GM23338 (cell line): ENCODE measurements around the gene POLR1C. TPM values are rescaled to one million over a fixed set of nuclear protein-coding genes. Genes with fewer than 3 reads are reported as not detected.

Experiments
- ATAC-seq: fragments of 200-7000 bp; cut with Tn5 transposase; 3 replicates; pipeline ENCODE4 v1.9.1; 2020
- DNase-seq: peaks from one replicate; pipeline ENCODE4 v3.0.0-alpha.2; 2015; ENCODE audit warnings: low spot score
- H2AFZ ChIP-seq: fragments of 200-600 bp; sonication (generic); 2 replicates; pipeline ENCODE4 v1.8.0; 2016; ENCODE audit warnings: antibody characterized with exemption, mild to moderate bottlenecking, moderate library complexity
- H3F3A ChIP-seq: fragments of 200-600 bp; sonication (generic); replicated peaks from 2 replicates; pipeline ENCODE4 v1.8.0; 2017; ENCODE audit warnings: antibody characterized with exemption, mixed run types, low read depth
- H3K27ac ChIP-seq: fragments of 200-600 bp; sonication (generic); 2 replicates; pipeline ENCODE4 v1.6.1; 2016; ENCODE audit warnings: low read depth
- H3K27me3 ChIP-seq: fragments of 200-600 bp; sonication (generic); 2 replicates; pipeline ENCODE4 v1.8.0; 2016; ENCODE audit warnings: mild to moderate bottlenecking, mixed run types, moderate library complexity; ENCODE audit not compliant: insufficient read depth
- H3K36me3 ChIP-seq: fragments of 200-600 bp; sonication (generic); 2 replicates; pipeline ENCODE4 v1.8.0; 2016; ENCODE audit warnings: mild to moderate bottlenecking; ENCODE audit not compliant: insufficient read depth
- H3K4me1 ChIP-seq: fragments of 200-600 bp; sonication (generic); 2 replicates; pipeline ENCODE4 v1.8.0; 2016; ENCODE audit warnings: mild to moderate bottlenecking, moderate library complexity; ENCODE audit not compliant: insufficient read depth
- H3K4me2 ChIP-seq: fragments of 200-600 bp; sonication (generic); 2 replicates; pipeline ENCODE4 v1.7.1; 2017; ENCODE audit warnings: mixed run types
- H3K4me3 ChIP-seq: fragments of 200-600 bp; sonication (generic); 2 replicates; pipeline ENCODE4 v1.6.1; 2016; ENCODE audit warnings: mixed run types
- H3K79me2 ChIP-seq: fragments of 200-600 bp; sonication (generic); replicated peaks from 2 replicates; pipeline ENCODE4 v1.8.0; 2017; ENCODE audit warnings: mild to moderate bottlenecking; ENCODE audit not compliant: insufficient read depth
- H3K9me2 ChIP-seq: fragments of 200-600 bp; sonication (generic); 2 replicates; pipeline ENCODE4 v1.8.0; 2017; ENCODE audit not compliant: insufficient read depth
- H4K20me1 ChIP-seq: fragments of 200-600 bp; sonication (generic); replicated peaks from 2 replicates; pipeline ENCODE4 v1.8.0; 2017; ENCODE audit warnings: mild to moderate bottlenecking; ENCODE audit not compliant: insufficient read depth
- H3K27ac Mint-ChIP-seq: 2 replicates; pipeline ENCODE4 v1.8.0; 2020; ENCODE audit warnings: inconsistent platforms, mild to moderate bottlenecking, moderate library complexity, mixed read lengths
- H3K27me3 Mint-ChIP-seq: 3 replicates; pipeline ENCODE4 v1.8.0; 2022; ENCODE audit warnings: low read depth, mild to moderate bottlenecking, moderate library complexity, mixed read lengths, inconsistent platforms; ENCODE audit not compliant: insufficient read depth, poor library complexity
- H3K36me3 Mint-ChIP-seq: 3 replicates; pipeline ENCODE4 v1.8.0; 2021; ENCODE audit warnings: low read depth, mild to moderate bottlenecking, inconsistent platforms, moderate library complexity, mixed read lengths
- H3K4me1 Mint-ChIP-seq: 3 replicates; pipeline ENCODE4 v1.8.0; 2020; ENCODE audit warnings: mild to moderate bottlenecking, inconsistent platforms, mixed read lengths
- H3K4me3 Mint-ChIP-seq: 3 replicates; pipeline ENCODE4 v1.8.0; 2021; ENCODE audit warnings: moderate library complexity, mild to moderate bottlenecking, inconsistent platforms, mixed read lengths
- H3K9me3 Mint-ChIP-seq: 3 replicates; pipeline ENCODE4 v1.8.0; 2020; ENCODE audit warnings: moderate library complexity, mild to moderate bottlenecking, inconsistent platforms, mixed read lengths
- CTCF ChIP-seq, 2 experiments: fragments of 200-600 bp in 1 of 2; sonication (generic) in 1 of 2; conservative IDR thresholded peaks; 2 replicates each; pipeline versions ENCODE4 v1.5.1 to v1.6.1; 2016 to 2017; ENCODE audit warnings: antibody characterized with exemption in 2 of 2, low read depth in 2 of 2, mild to moderate bottlenecking in 2 of 2, moderate library complexity in 1 of 2
- EZH2phosphoT487 ChIP-seq: fragments of 200-600 bp; sonication (generic); IDR thresholded peaks from one replicate; pipeline ENCODE4 v1.8.1; 2018; ENCODE audit warnings: antibody characterized with exemption; ENCODE audit not compliant: unreplicated experiment
- JUNB ChIP-seq: IDR thresholded peaks from one replicate; pipeline ENCODE4 v1.6.1; 2016; ENCODE audit warnings: antibody characterized with exemption; ENCODE audit not compliant: unreplicated experiment
- POLR2AphosphoS5 ChIP-seq: IDR thresholded peaks from 2 replicates; pipeline ENCODE4 v1.6.1; 2016; ENCODE audit warnings: antibody characterized with exemption, low read depth
- STAT1 ChIP-seq: IDR thresholded peaks from one replicate; pipeline ENCODE4 v1.6.1; 2016; ENCODE audit warnings: antibody characterized with exemption; ENCODE audit not compliant: unreplicated experiment
- ZNF331 ChIP-seq: fragments of 250-450 bp; sonication (Bioruptor Pico); IDR thresholded peaks from 2 replicates; pipeline ENCODE4 v1.5.0; 2020; ENCODE audit warnings: low read depth, mild to moderate bottlenecking, moderate library complexity
- polyA plus RNA-seq: library from polyadenylated mRNA; unstranded; fragments of >200 nt; fragmentation: Nextera tagmentation; extraction: Ambion mirVana; gene quantifications from 2 replicates; pipeline ENCODE4 v1.2.1, GENCODE V29; 2016
- total RNA-seq: library from RNA; depleted of rRNA; stranded (reverse); fragments of >200 nt; shearing (Covaris generic); gene quantifications from 2 replicates; pipeline ENCODE4 v1.2.3, GENCODE V29; 2014
- TF ChIP-seq, protein P1 (sequence below): IDR thresholded peaks from one replicate; pipeline ENCODE4 v1.6.1; 2018; ENCODE audit warnings: antibody characterized with exemption; ENCODE audit not compliant: unreplicated experiment
- TF ChIP-seq, protein P2 (sequence below): fragments of 250-450 bp; sonication (Bioruptor Pico); IDR thresholded peaks from 2 replicates; pipeline ENCODE4 v1.5.0; 2020; ENCODE audit warnings: mild to moderate bottlenecking, moderate library complexity

Gene POLR1C
- total and polyA plus RNA-seq, 2 experiments from 2014 or later, result 26.6 to 47.0 TPM

GRCh38 chr6:43541774-43542471 is 25.0 kb downstream of the POLR1C start (continued):
- TF ChIP-seq, protein P1, sequence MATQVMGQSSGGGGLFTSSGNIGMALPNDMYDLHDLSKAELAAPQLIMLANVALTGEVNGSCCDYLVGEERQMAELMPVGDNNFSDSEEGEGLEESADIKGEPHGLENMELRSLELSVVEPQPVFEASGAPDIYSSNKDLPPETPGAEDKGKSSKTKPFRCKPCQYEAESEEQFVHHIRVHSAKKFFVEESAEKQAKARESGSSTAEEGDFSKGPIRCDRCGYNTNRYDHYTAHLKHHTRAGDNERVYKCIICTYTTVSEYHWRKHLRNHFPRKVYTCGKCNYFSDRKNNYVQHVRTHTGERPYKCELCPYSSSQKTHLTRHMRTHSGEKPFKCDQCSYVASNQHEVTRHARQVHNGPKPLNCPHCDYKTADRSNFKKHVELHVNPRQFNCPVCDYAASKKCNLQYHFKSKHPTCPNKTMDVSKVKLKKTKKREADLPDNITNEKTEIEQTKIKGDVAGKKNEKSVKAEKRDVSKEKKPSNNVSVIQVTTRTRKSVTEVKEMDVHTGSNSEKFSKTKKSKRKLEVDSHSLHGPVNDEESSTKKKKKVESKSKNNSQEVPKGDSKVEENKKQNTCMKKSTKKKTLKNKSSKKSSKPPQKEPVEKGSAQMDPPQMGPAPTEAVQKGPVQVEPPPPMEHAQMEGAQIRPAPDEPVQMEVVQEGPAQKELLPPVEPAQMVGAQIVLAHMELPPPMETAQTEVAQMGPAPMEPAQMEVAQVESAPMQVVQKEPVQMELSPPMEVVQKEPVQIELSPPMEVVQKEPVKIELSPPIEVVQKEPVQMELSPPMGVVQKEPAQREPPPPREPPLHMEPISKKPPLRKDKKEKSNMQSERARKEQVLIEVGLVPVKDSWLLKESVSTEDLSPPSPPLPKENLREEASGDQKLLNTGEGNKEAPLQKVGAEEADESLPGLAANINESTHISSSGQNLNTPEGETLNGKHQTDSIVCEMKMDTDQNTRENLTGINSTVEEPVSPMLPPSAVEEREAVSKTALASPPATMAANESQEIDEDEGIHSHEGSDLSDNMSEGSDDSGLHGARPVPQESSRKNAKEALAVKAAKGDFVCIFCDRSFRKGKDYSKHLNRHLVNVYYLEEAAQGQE, result no peak
- TF ChIP-seq STAT1 (no peak), JUNB (no peak)

- no peak overlapping the region for H3K4me3 Mint-ChIP-seq
- H3K4me1 Mint-ChIP-seq, result no peaks in the 10 kb centered on the region
- no peak overlapping the region for H3K4me3 ChIP-seq
- peaks cover 28% of the 10 kb centered on the region for H4K20me1 ChIP-seq
- no peak overlapping the region for H3K4me2 ChIP-seq
- no peak for ATAC-seq
- H2AFZ ChIP-seq, result no peak overlapping the region
- H3K36me3 ChIP-seq, result peaks cover 93% of the 10 kb centered on the region
- H3K27ac Mint-ChIP-seq, result no peak overlapping the region
- H3K27me3 Mint-ChIP-seq, result no peaks in the 10 kb centered on the region
- DNase-seq, result no peak
- H3K4me1 ChIP-seq, result no peaks in the 10 kb centered on the region
- H3K79me2 ChIP-seq, result no peaks in the 10 kb centered on the region
- peaks cover 84% of the 10 kb centered on the region for H3K36me3 Mint-ChIP-seq
- 0 out of 2 replicates have a peak, but pooled peaks cover 5% of the 10 kb centered on the region for H3F3A ChIP-seq
- H3K9me2 ChIP-seq, result no peaks in the 10 kb centered on the region
- no peak overlapping the region for H3K27ac ChIP-seq
- H3K27me3 ChIP-seq, result no peaks in the 10 kb centered on the region
- no peaks in the 10 kb centered on the region for H3K9me3 Mint-ChIP-seq
- TF ChIP-seq, protein P1, result no peak
- TF ChIP-seq CTCF (conservative IDR thresholded peaks at IDR 0.05; ENCODE audit: low read depth in 2 of 2) (no peak), EZH2phosphoT487 (no peak), ZNF331 (CRISPR knock-in tag) (no peak), POLR2AphosphoS5 (no peak)
- TF ChIP-seq, protein P2, sequence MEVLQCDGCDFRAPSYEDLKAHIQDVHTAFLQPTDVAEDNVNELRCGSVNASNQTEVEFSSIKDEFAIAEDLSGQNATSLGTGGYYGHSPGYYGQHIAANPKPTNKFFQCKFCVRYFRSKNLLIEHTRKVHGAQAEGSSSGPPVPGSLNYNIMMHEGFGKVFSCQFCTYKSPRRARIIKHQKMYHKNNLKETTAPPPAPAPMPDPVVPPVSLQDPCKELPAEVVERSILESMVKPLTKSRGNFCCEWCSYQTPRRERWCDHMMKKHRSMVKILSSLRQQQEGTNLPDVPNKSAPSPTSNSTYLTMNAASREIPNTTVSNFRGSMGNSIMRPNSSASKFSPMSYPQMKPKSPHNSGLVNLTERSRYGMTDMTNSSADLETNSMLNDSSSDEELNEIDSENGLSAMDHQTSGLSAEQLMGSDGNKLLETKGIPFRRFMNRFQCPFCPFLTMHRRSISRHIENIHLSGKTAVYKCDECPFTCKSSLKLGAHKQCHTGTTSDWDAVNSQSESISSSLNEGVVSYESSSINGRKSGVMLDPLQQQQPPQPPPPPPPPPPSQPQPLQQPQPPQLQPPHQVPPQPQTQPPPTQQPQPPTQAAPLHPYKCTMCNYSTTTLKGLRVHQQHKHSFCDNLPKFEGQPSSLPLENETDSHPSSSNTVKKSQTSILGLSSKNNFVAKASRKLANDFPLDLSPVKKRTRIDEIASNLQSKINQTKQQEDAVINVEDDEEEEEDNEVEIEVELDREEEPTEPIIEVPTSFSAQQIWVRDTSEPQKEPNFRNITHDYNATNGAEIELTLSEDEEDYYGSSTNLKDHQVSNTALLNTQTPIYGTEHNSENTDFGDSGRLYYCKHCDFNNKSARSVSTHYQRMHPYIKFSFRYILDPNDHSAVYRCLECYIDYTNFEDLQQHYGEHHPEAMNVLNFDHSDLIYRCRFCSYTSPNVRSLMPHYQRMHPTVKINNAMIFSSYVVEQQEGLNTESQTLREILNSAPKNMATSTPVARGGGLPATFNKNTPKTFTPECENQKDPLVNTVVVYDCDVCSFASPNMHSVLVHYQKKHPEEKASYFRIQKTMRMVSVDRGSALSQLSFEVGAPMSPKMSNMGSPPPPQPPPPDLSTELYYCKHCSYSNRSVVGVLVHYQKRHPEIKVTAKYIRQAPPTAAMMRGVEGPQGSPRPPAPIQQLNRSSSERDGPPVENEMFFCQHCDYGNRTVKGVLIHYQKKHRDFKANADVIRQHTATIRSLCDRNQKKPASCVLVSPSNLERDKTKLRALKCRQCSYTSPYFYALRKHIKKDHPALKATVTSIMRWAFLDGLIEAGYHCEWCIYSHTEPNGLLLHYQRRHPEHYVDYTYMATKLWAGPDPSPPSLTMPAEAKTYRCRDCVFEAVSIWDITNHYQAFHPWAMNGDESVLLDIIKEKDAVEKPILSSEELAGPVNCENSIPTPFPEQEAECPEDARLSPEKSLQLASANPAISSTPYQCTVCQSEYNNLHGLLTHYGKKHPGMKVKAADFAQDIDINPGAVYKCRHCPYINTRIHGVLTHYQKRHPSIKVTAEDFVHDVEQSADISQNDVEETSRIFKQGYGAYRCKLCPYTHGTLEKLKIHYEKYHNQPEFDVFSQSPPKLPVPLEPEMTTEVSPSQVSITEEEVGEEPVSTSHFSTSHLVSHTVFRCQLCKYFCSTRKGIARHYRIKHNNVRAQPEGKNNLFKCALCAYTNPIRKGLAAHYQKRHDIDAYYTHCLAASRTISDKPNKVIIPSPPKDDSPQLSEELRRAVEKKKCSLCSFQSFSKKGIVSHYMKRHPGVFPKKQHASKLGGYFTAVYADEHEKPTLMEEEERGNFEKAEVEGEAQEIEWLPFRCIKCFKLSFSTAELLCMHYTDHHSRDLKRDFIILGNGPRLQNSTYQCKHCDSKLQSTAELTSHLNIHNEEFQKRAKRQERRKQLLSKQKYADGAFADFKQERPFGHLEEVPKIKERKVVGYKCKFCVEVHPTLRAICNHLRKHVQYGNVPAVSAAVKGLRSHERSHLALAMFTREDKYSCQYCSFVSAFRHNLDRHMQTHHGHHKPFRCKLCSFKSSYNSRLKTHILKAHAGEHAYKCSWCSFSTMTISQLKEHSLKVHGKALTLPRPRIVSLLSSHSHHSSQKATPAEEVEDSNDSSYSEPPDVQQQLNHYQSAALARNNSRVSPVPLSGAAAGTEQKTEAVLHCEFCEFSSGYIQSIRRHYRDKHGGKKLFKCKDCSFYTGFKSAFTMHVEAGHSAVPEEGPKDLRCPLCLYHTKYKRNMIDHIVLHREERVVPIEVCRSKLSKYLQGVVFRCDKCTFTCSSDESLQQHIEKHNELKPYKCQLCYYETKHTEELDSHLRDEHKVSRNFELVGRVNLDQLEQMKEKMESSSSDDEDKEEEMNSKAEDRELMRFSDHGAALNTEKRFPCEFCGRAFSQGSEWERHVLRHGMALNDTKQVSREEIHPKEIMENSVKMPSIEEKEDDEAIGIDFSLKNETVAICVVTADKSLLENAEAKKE (CRISPR knock-in tag), result no peak
These were observed 27.6 kb downstream of the POLR1C start for GRCh38 chr6:43544461-43544860.
